HuH-7 (cell line): Measurements from ENCODE around the gene TJP1.
"Not testable (repeated sequence)": the region's sequence is repeated elsewhere in the genome, so short reads cannot be mapped to it uniquely, and the experiment has no call there.

Experiments used
- DNase-seq: peaks from one replicate; pipeline ENCODE4 v3.0.0; 2011; ENCODE audit warnings: low spot score

Gene TJP1

GRCh38 chr15:29799859-29800258 is 22.4 kb downstream of the TJP1 start:
- DNase-seq: no peak

DNA sequence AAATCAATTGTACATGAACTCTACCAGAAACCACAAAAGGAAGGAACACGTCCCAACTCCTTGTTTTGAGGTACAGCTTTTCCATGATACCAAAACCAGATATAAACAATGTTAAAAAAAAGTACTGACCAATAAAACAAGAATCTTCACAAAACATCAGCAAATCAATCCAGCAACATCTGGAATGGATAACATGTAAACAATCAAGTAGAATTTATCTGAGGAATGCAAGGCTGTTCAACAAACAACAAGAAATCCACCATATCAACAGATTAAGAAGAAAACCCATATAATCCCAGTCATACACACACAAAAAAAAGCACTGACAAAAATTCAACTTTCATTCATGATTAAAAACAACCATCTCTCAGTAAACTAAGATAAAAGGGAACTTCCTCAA is 26.7 kb downstream of the TJP1 start:
- no peak for DNase-seq

GRCh38 chr15:29792426-29793159 is 29.7 kb downstream of the TJP1 start:
- no peak for DNase-seq

- no peak for DNase-seq
Observed at GRCh38 chr15:29790607-29791006, 31.7 kb downstream of the TJP1 start.

DNA sequence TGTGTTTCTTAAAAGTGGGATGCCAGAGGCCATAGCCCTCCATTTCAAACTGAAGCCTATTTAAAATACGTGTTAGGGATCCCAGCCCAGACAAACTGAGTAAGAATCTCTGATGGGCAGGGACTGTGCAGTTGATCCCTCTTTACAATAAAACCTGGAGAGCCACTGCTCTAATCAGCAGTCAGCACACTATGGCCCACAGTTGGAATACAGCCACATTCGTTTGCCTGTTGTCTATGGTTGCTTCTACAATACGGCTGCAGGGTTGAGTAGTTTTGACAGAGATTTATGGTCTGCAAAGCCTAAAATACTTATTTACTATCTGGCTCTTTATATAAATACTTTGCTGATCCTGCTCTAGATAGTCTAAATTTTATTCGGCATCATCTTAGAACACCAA is 32.4 kb downstream of the TJP1 start:
- DNase-seq: no peak

DNA sequence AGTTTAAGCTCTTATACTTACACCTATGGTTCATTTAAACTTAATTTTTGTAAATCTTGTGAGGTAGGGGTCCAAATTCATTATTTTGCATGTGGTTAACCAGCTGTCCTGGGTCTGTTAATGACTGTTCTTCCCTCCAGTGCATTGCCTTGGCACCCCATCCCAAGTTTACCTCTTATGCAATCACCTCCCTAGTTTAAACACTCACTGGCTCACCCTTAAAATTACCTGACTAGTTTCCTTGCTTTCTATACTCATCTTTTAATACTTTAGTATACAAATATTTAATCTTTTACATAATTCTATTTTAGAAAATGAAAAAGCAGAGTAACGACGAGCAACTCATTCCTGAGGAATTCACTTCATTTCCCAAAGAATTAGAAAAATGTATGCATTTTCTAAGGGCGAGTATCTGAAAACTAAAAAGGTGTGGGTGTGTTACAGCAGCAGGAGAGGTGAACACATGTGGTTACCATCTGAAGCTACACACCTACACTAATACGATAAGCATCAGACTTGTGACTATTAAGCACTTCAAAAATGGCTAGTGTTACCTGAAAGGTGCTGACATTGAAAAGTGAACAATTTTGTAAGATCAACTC is 33.7 kb downstream of the TJP1 start:
- DNase-seq: no peak

- DNase-seq: no peak
Observed at GRCh38 chr15:29787767-29788166, 34.5 kb downstream of the TJP1 start.

DNA sequence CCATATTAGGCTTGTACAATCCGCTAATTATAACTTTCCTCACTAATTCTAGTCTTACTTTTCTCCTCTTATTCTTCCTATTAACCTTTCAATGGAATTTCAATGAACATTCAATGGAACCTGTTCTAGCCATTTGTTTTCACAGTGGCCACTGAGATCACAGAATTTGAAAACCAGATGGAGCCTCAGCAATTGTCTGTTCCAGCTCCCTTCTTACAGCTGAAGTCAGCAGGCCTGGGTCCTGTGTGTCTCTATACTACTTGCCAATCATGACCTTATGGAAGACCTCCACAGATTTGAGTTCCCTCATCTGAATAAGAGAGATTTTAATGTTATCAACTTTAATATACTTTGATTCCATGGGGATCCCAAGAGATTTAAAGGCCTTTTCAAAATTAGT is 36.6 kb downstream of the TJP1 start:
- DNase-seq: no peak

DNA sequence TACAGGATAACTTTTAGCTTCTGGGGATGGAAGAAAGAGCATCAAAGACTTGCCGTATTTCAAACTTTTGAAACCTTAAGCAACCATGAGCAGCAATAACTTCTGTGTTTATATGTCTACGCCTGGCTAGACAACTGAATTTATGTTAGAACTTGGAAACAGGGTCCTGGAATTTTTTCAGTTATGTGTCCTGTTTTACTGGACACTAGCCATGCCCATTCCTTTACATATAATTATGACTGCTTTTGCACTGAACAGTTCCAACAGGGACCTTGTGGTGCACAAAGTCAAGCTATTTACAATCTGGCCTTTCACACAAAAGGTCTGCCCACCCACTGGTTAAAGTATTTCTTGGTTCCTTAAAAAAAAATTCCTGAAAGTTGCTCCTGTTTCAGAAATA is 37.1 kb downstream of the TJP1 start:
- no peak for DNase-seq

DNA sequence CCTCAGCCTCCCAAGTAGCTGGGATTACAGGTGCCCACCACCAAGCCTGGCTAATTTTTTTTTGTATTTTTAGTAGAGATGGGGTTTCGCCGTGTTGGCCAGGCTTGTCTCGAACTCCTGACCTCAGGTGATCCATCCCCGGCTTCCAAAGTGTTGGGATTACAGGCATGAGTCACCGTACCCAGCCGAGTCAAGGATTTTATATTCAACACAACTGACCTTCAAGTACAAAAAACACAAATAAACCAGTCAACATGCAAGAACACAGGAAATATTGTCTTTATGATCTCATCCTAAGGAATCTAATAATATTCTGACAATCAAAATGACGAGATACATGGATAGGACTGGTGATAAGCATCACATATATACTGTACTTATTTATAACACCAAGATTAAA is 37.9 kb downstream of the TJP1 start:
- DNase-seq: no peak

- not testable (repeated sequence) for DNase-seq
Observed at GRCh38 chr15:29782816-29783215, 39.5 kb downstream of the TJP1 start.

DNA sequence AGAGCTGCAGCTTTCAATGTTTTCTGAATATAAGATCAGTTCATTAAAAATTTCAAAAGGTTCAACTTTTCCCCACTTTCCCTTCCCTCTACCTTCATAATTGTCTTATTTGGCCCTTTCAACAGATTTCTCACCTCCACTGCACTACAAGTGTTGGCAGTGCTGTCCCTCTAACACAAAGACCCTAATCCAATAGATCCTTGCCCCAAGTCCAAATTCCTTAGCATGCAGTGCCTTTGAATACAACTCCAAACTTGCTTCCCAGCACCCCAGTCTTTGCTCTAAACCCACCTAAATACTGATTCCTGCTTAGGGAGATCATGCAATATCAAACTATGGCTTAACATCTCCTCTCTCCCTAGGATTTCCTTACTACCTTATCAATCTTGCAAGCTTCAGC is 43.9 kb downstream of the TJP1 start:
- no peak for DNase-seq

DNA sequence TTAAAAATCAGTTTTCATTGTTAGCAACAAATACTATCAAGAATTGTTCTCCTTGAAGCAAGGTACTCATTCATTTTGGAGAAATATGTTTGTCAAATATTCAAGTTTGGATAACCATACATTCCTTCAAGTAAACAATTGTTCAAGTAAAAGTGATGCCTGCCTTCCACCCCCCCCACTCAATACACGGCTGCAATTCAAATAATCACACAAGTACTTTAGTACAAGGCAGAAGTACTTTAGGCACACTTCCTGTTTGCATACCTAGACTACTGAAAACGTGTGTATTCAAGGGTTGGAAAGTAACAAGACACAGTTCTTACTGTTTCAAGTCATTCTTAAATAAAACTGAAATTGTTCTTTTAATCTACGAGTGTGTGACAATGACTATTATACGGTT is 45.4 kb downstream of the TJP1 start:
- no peak for DNase-seq

- DNase-seq: no peak
Observed at GRCh38 chr15:29774900-29775299, 47.4 kb downstream of the TJP1 start.

GRCh38 chr15:29773816-29774215 is 48.5 kb downstream of the TJP1 start:
- no peak for DNase-seq

DNA sequence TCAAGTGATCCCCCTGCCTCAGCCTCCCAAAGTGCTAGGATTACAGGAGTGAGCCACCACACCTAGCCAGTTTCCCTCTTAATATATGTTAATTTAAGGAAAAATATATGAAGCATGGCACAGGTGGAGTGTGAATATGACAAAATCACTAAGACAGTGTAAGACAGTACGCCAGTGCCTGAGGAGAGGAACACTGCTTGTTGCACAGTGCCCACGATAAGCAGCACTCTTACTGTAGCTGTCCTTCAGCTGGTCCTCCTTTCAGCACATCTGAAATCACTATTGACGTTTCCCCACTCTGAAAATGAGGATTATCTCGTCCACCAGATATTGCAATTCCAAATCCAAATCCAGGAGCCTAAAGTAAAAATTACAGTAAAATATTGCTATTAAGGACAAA is 49.3 kb downstream of the TJP1 start:
- DNase-seq: no peak

DNA sequence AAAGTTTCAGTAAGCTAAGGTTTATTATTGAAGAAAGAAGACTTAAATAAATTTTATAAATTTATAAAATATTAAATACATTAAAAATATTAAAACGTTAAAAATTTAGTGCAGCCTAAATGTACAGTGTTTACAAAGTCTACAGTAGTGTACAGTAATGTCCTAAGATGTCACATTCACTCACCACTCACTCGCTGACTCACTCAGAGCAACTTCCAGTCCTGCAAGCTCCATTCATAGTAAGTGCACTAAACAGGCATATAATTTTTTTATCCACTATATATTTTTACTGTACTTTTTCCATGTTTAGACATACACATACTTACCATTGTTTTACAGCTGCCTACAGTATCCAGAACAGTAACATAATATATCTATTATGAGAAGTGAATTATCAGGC is 51.5 kb downstream of the TJP1 start:
- no peak for DNase-seq

- DNase-seq: no peak
Observed at GRCh38 chr15:29765898-29766527, 56.3 kb downstream of the TJP1 start.

DNA sequence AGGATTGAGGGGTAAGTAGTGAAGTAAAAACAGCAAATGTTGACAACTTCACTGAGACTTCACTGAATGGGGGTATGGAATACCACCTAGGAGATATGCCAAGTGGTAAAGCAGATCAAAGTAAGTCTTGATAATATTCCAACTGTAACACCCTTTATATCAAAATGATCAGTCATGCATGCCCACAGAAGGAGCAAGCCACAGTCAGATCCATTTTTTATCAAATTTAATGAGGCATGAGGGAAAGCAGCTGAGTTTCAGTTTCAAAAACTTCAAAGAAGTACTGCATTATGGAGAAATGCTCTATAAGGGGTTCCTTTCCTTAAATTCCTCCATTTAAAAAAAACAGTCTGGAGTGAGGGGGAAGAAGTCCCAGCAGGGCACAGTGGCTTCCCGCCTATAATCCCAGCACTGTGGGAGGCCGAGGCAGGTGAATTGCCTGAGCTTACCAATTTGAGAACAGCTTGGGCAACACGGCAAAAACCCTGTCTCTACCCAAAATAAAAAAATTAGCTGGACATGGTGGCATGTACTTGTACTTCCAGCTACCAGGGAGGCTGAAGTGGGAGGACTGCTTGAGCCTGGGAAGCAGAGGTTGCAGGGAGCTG is 56.9 kb downstream of the TJP1 start:
- no peak for DNase-seq

- DNase-seq: no peak
Observed at GRCh38 chr15:29759596-29759995, 62.7 kb downstream of the TJP1 start.

- no peak for DNase-seq
Observed at GRCh38 chr15:29756358-29757267, 65.7 kb downstream of the TJP1 start.

GRCh38 chr15:29754009-29754408 is 68.3 kb downstream of the TJP1 start:
- not testable (repeated sequence) for DNase-seq
